ENCODE results near the gene RSAD1. TPM values are rescaled to one million over a fixed set of nuclear protein-coding genes. Genes with fewer than 3 reads are reported as not detected.

The RSAD1 gene
- total RNA-seq, 1 donor, result 25.8 TPM

DNA sequence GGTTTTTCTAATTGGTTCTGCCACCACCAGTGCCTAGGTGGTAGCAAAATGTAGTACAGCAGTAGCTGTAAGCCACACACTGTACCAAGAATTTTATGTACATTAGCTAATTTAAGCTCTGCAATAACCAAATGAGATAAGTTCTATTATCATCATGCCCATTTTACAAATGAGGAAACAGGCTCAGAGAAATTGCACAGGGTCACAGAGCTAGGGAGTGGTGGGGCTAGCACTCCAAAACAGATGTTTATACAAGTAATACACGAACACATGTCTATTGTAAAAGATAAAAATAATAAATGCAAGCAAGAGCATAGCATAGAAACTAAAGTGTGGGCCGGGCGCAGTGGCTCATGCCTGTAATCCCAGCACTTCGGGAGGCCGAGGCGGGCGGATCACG is 13.6 kb downstream of the RSAD1 start:
- no peak for DNase-seq (ENCODE audit: low read depth)
- TF ChIP-seq CTCF (IDR thresholded peaks at IDR 0.05; ENCODE audit: insufficient read depth, low read length), result no peak
- no peak overlapping the region for H3K4me3 ChIP-seq (ENCODE audit: low read depth, low read length)

GRCh38 chr17:50493744-50494143 is 15.1 kb downstream of the RSAD1 start:
- no peak overlapping the region for H3K4me3 ChIP-seq (ENCODE audit: low read depth, low read length)
- TF ChIP-seq CTCF (IDR thresholded peaks at IDR 0.05; ENCODE audit: insufficient read depth, low read length), result no peak
- no peak for DNase-seq (ENCODE audit: low read depth)

- H3K4me3 ChIP-seq (ENCODE audit: low read depth, low read length), result no peak overlapping the region
Observed at GRCh38 chr17:50495217-50495823, 16.7 kb downstream of the RSAD1 start.

GRCh38 chr17:50495918-50496317 is 17.3 kb downstream of the RSAD1 start:
- H3K4me3 ChIP-seq (ENCODE audit: low read depth, low read length), result no peak overlapping the region
- DNase-seq (ENCODE audit: low read depth), result peak; percentile 33
- no peak for TF ChIP-seq CTCF (IDR thresholded peaks at IDR 0.05; ENCODE audit: insufficient read depth, low read length)

More at GRCh38 chr17:50495217-50495823, 16.7 kb downstream of the RSAD1 start:
- no peak for TF ChIP-seq CTCF (IDR thresholded peaks at IDR 0.05; ENCODE audit: insufficient read depth, low read length)
- no peak for DNase-seq (ENCODE audit: low read depth)

GRCh38 chr17:50498021-50498874 is 19.6 kb downstream of the RSAD1 start:
- H3K4me3 ChIP-seq (ENCODE audit: low read depth, low read length), result no peak overlapping the region
- TF ChIP-seq CTCF (IDR thresholded peaks at IDR 0.05; ENCODE audit: insufficient read depth, low read length), result no peak
- no peak for DNase-seq (ENCODE audit: low read depth)

- no peak for DNase-seq (ENCODE audit: low read depth)
- H3K4me3 ChIP-seq (ENCODE audit: low read depth, low read length), result no peak overlapping the region
- no peak for TF ChIP-seq CTCF (IDR thresholded peaks at IDR 0.05; ENCODE audit: insufficient read depth, low read length)
Observed at GRCh38 chr17:50499270-50499669, 20.6 kb downstream of the RSAD1 start.
